Skin epidermis (tissue), 12 donors: ENCODE results near the gene CCDC30.

Experiments
- H3K27ac ChIP-seq, 21 experiments: fragments of 200-600 bp; sonication (generic) in 11 of 21; one replicate each; pipeline ENCODE4 v1.5.0; 2020; ENCODE audit warnings: mild to moderate bottlenecking in 3 of 21, inconsistent platforms in 2 of 21, moderate library complexity in 2 of 21
- H3K4me3 ChIP-seq, 7 experiments: fragments of 200-600 bp; sonication (generic) in 2 of 7; one replicate each; pipeline ENCODE4 v1.5.0; 2020; ENCODE audit warnings: inconsistent platforms in 2 of 7, mild to moderate bottlenecking in 2 of 7, moderate library complexity in 1 of 7

CCDC30 gene

GRCh38 chr1:42462828-42463763, at the start of gene CCDC30:
TSS of gene CCDC30 (plus strand) at chr1:42463286. CDS start at chr1:42480552, 17,266 bp downstream.
- Histone ChIP-seq H3K4me3 (peak within 1 kb of the TSS; percentile 54 to 74 (median 62)), H3K27ac (peak within 1 kb of the TSS in 9 of 21 experiments; percentile 20 to 63 (median 42))

GRCh38 chr1:42414551-42415496, 48.3 kb upstream of the CCDC30 start:
- no peak overlapping the region for H3K4me3 ChIP-seq
- H3K27ac ChIP-seq, result no peak overlapping the region

- H3K27ac ChIP-seq, result no peak overlapping the region
- H3K4me3 ChIP-seq, result no peak overlapping the region
Measured at GRCh38 chr1:42417166-42417565, 45.9 kb upstream of the CCDC30 start.

GRCh38 chr1:42418516-42418915, 44.6 kb upstream of the CCDC30 start:
- no peak overlapping the region for H3K27ac ChIP-seq
- no peak overlapping the region for H3K4me3 ChIP-seq

- Histone ChIP-seq H3K4me3 (no peak overlapping the region), H3K27ac (no peak overlapping the region)
Measured at GRCh38 chr1:42419126-42419821, 43.8 kb upstream of the CCDC30 start.

GRCh38 chr1:42420121-42420520, 43.0 kb upstream of the CCDC30 start:
- Histone ChIP-seq H3K4me3 (no peak overlapping the region), H3K27ac (no peak overlapping the region)

GRCh38 chr1:42420911-42421585, 42.0 kb upstream of the CCDC30 start:
- no peak overlapping the region for H3K4me3 ChIP-seq
- H3K27ac ChIP-seq, result no peak overlapping the region

GRCh38 chr1:42422737-42423136, 40.3 kb upstream of the CCDC30 start:
- H3K4me3 ChIP-seq, result no peak overlapping the region
- H3K27ac ChIP-seq, result no peak overlapping the region

GRCh38 chr1:42423681-42424080, 39.4 kb upstream of the CCDC30 start:
- Histone ChIP-seq H3K27ac (no peak overlapping the region), H3K4me3 (no peak overlapping the region)

GRCh38 chr1:42424201-42424600, 38.9 kb upstream of the CCDC30 start:
- H3K4me3 ChIP-seq, result no peak overlapping the region
- no peak overlapping the region for H3K27ac ChIP-seq

GRCh38 chr1:42427240-42427639, 35.8 kb upstream of the CCDC30 start:
- H3K27ac ChIP-seq, result peak overlapping the region in 1 of 21 experiments; percentile 28
- H3K4me3 ChIP-seq, result no peak overlapping the region

GRCh38 chr1:42429603-42430002, 33.5 kb upstream of the CCDC30 start:
- Histone ChIP-seq H3K4me3 (no peak overlapping the region), H3K27ac (no peak overlapping the region)

GRCh38 chr1:42430286-42431135, 32.6 kb upstream of the CCDC30 start:
- H3K4me3 ChIP-seq, result no peak overlapping the region
- no peak overlapping the region for H3K27ac ChIP-seq

GRCh38 chr1:42431514-42431913, 31.6 kb upstream of the CCDC30 start:
- H3K27ac ChIP-seq, result no peak overlapping the region

GRCh38 chr1:42432714-42433113, 30.4 kb upstream of the CCDC30 start:
- no peak overlapping the region for H3K4me3 ChIP-seq
- H3K27ac ChIP-seq, result no peak overlapping the region

More at GRCh38 chr1:42431514-42431913, 31.6 kb upstream of the CCDC30 start:
- H3K4me3 ChIP-seq, result no peak overlapping the region

GRCh38 chr1:42433369-42433768, 29.7 kb upstream of the CCDC30 start:
- no peak overlapping the region for H3K27ac ChIP-seq
- no peak overlapping the region for H3K4me3 ChIP-seq

- Histone ChIP-seq H3K27ac (no peak overlapping the region), H3K4me3 (no peak overlapping the region)
Measured at GRCh38 chr1:42434340-42434739, 28.7 kb upstream of the CCDC30 start.

GRCh38 chr1:42439940-42440339, 23.1 kb upstream of the CCDC30 start:
- H3K4me3 ChIP-seq, result no peak overlapping the region
- H3K27ac ChIP-seq, result no peak overlapping the region
